GM18861 (cell line): Measurements from ENCODE around the gene RMC1.
"Not testable (repeated sequence)": the region's sequence is repeated elsewhere in the genome, so short reads cannot be mapped to it uniquely, and the experiment has no call there.

Source experiments
- ATAC-seq: cut with Tn5 transposase; IDR thresholded peaks from one replicate; pipeline ENCODE4 v1.9.1; 2021; ENCODE audit not compliant: unreplicated experiment

Gene RMC1

DNA sequence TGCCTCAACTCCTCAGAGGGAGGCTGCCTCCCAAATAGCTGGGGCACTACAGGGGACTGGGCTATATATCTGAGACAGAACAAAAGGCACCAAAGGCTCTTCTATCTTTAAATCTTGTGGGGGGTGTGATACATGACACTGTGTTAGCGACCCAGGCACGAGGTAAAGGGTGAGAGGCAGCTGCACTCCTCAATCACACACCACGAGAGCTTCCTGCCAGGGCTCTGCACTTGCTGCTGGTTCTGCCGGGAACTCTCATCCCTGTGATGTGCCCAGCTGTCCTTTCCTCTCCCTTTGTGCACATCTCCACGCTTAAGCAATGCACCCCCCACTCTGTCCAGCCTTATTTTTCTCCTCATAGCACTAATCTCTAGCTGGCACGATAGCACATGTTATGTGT is 50.6 kb downstream of the RMC1 start:
- ATAC-seq: no peak

DNA sequence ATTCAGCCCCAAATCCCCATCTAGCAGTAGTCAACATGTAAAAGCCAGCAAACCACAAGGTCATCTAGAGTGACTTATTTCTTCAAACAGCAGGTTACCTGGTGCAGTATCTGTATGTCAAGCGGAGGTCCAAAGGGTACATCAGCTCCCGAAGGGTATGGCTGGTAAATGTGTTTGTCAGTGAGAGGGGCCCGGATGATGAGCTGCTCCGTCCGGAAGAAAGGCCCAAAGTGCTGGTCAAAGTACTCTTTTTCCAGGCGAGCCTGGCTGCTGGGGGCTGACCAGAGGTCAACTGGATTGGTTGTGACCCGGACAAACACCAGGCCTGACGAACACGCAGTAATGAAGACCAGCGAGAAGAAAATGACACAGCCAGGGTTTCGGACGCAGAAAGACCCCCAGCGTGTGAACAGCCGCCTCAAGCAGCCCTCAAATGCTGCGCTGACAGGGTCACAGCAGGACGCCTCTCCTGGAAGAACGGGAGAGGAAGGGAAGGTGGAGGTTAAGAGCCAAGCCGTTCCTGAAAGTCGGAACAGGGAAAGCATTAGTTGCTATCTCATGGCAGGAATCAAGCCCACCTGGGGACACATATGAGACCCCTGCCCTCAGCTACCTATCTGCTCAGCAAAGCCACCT is 53.0 kb downstream of the RMC1 start:
- no peak for ATAC-seq

DNA sequence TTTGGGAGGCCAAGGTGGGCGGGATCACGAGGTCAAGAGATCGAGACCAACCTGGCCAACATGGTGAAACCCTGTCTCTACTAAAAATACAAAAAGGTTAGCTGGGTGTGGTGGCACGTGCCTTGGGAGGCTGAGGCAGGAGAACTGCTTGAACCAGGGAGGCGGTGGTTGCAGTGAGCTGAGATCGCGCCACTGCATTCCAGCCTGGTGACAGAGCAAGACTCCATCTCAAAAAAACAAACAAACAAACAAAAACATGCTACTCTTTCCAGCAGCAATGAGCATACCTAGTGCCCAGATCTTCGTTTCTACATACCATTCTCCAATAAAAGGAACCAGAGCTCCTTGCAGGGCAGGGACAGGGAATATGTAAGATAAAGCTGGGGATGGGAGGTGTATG is 54.2 kb downstream of the RMC1 start:
- not testable (repeated sequence) for ATAC-seq

DNA sequence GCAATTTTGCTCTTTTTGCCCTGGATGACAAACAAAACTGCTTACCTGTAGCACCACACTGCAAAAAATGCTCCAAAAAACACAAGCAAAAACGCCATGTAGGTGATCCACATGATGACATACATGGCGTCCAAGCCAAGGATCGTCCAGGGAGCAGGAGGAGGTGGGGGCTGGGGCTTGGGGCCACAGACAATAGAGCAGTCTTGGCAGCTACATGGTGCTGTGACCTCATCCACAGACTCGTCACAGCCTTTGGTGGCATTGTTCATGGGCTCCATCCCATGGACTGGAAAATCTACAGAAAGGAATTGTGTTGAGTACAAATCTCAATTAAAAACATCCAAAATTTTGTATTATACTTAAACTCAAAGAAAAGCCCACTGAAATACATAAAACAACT is 56.9 kb downstream of the RMC1 start:
- no peak for ATAC-seq

DNA sequence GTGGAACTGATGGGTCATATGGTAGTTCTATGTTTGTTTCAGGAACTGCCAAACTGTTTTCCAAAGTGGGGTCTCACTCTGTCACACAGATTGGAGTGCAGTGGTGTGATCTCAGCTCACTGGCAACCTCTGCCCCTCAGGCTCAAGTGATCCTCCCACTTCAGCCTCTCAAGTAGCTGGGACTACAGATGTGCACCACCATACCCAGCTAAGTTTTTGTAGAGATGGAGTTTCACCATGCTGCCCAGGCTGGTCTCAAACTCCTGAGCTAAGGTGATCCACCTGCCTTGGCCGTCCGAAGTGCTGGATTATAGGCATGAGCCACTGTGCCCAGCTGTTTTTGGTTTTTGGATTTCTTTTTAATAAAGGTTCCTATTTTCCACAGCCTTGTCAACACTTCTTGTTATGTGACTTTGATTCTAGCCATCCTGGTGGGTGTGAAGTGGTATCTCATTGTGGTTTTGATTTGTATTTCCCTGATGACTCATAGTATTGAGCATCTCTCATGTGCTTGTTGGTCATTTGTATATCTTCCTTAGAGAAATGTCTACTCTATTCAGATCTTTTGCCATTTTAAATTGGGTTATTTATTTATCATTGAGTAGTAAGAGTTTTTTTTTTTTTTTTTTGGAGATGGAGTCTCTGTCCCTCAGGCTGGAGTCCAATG is 60.2 kb downstream of the RMC1 start:
- no peak for ATAC-seq

DNA sequence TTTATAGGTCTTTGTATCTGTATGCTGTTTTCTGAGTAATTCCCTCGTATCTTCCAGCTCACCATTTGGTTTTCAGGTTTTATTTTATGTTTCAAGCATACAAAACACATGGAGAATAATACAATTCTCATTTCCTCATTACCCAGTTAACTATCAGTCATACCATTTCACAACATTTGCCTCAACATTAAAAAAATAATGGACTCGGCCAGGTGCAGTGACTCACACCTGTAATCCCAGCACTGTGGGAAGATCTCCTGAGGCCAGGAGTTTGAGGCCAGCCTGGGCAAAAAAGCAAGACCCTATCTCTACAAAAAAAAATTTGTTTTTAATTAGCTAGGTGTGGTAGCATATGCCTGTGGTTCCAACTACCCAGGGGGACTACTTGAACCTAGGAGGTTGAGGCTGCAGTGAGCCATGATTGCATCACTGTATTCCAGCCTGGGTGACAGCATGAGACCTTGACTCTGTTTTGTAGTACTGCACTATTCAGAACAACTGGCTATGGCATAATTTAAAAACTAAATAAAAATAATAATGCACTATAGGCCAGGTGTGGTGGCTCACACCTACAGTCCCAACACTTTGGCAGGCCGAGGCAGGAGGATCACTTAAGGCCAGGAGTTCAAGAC is 62.7 kb downstream of the RMC1 start:
- ATAC-seq: no peak

DNA sequence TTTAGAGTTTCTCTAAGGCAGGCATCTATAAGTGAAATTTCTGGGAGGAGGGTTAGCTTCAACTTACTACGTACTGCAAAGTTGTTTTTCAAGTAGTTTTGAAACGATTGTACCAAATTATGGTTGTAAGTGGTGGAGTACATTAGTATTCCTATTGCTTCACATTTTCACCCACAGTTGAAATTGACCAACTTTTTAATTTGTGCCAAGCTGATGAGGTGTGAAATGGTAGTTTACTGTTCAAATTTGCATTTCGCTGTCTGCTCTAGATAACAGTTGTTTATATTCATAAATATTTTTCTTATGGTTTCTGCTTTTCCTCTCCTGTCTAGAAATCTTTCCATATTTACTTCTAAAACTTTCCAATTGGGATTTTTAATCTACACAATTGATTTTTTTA is 64.4 kb downstream of the RMC1 start:
- no peak for ATAC-seq

DNA sequence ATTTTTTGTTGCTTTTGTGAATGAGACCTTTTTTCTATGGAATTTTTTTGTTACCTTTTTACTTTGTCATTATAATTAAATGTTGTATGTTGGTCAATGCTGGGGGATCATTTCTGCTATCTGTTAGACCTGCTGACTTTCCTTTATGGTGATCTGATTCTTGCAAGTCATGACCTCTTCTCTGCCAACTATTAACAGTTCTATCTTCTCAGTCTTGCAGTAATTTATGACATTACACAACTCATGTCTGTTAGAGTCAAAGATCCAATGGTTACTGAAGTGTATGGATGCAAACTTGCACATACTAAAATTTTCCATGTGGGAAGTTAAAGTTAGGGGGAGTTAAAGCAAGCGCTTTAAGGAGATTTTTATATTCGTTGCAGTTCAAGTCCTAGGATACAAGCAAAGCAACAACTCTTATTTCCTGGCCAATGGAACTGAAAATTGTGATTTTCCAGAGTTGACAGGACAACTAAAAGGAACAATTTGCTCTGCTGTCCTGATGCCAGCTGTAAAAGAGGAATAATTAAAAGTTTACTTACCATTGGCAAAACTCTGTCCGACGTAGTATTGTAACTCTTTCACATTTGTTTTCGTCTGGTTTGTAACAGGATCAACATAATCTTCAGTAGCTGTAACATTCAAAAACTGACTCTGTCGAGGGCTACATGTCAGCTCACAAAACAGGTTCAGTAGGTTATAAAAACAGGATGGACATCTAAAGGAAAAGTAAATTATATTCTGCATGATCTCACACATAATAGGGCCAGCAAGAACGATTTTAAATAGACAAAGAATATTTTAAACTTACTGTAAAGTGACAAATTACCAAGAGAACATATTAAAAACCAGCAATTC is 65.2 kb downstream of the RMC1 start:
- no peak for ATAC-seq

DNA sequence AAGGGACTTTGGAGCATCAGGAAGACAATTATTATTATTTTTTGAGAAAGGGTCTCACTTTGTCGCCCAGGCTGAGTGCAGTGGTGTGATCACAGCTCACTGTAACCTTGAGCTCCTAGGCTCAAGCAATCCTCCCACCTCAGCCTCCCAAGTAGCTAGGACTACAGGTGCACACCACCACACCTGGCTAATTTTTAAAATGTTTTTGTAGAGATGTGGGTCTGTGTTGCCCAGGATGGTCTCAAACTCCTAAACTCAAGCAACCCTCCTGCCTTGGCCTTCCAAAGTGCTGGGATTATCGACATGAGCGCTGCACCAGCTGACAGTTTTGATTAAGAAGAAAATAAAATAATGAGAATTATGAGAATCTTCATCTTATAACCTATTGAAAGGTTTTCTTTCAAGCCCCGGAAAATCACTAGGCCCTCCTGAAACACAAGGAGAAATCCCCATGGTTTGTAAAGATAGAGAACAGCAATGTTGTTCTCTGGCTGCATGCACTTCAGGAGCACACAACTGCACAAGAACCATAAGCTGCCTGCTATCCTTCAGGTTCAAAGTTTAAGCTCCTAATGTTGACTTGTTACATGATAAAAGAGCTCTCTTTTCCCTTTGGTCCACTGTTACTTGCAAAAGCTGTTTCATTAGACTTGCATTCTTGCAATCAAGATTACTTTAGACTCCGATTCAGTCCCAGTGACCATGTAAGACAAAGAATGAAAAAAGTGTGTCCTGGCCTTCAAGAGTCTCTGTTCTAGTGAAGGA is 66.2 kb downstream of the RMC1 start:
- no peak for ATAC-seq

DNA sequence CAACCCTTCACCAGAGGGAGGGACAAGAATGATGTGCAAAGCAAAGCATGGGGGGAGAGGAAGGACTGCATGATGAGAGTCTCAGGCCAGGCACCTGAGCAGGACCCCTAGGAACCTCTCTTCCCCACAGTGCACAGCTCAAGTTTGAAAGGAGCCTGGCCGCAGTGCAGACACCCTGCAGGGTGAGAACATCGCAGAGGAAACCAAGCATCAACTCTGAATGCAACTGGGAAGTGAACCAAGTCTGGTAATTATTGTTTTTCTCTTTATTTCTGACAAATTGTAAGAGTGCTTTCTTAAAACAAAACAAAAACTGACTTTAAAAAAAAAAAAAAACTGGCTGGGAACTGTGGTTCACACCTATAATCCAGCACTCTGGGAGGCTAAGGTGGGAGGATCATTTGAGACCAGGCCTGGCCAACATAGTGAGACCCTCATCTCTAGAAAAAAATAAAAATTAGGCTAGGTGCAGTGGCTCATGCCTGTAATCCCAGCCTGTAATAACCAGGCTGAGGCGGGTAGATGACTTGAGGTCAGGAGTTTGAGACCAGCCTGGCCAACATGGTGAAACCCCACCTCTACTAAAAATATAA is 67.7 kb downstream of the RMC1 start:
- no peak for ATAC-seq

DNA sequence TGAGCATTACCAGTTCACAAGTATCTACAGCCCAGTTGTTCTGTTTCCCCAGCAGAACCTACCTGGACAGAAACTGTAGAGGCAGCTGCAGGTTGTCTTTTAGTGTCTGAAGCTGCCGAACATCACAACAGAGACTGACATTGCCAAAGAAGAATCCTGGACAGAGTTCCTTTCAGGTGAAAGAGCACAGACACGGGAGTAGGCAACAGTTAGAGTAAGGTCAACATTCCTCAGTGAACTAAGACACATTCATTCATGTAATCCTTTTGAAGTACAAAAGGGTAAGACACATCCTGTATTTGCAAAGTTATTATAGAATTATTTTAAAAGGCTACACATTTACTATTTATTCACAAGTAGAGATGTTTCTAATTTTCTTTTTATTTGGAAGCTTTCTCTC is 68.7 kb downstream of the RMC1 start:
- ATAC-seq: no peak

DNA sequence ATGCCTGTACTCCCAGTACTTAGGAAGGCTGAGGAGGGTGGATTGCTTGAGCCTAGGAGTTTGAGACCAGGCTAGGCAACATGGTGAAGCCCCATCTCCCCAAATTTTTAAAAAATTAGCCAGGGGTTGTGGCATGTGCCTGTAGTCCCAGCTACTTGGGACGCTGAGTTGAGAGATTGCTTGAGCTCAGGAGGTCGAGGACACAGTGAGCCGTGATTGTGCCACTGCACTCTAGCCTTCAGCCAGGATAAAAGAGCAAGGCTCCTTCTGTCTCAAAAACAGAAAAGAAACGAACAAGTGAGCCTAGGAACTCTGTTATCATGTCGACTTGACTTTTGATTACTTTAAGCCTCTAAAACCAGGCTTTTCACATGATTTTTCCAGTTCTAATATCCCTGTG is 69.3 kb downstream of the RMC1 start:
- no peak for ATAC-seq

DNA sequence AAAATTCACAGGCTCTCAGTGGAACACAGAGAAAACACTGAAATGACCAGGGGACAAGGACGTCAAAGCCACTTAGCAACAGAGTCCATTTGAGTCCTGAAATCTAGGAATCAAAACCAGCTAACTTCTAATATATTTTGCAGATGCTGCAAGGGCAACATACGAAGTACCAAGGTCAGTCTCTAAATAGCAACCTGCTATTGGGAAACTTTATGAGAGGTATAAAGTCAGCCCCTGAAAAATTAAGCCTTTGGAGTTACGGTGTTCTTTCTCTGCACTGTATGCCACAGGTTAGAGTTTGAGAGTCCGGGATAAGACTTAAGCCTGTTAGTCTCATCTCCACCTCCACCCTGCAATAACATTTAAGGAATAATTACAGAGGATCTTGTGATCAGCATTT is 69.7 kb downstream of the RMC1 start:
- no peak for ATAC-seq

DNA sequence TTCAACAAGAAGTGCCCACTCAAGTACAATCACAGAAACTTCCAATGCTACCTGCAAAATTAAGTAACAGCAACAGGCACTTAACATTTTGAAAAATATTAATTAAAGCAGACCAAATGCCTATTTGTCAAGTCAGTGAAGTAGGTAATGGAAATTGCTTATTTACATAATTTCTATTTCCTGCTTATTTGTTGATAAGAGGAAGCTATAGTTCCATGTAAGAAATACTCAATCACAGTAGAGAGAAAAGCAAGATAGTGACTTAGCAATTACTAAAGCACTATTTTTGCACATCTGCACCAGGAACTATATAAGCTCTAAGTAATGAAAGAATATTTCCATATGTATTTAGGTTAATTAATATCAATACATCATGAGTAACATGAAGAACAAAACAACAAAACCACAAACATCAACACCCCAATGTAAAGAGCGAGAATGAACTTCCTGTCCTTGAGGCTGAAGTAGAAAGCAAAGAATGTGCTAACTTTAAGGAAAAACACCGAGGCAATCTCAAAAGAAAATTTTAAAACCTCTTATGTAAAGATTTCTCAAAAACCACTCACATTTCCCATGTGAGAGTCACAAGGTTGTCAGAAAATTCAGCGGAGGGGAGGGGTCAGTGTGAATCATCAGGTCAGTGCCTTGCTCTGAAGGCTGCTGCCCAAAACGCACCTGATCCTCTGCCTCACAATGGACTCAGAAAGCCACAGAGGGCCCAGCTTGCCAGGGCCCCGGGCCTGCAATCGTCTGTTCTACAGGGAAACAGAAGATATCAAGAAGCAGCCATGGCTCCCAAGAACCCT is 70.5 kb downstream of the RMC1 start:
- no peak for ATAC-seq

DNA sequence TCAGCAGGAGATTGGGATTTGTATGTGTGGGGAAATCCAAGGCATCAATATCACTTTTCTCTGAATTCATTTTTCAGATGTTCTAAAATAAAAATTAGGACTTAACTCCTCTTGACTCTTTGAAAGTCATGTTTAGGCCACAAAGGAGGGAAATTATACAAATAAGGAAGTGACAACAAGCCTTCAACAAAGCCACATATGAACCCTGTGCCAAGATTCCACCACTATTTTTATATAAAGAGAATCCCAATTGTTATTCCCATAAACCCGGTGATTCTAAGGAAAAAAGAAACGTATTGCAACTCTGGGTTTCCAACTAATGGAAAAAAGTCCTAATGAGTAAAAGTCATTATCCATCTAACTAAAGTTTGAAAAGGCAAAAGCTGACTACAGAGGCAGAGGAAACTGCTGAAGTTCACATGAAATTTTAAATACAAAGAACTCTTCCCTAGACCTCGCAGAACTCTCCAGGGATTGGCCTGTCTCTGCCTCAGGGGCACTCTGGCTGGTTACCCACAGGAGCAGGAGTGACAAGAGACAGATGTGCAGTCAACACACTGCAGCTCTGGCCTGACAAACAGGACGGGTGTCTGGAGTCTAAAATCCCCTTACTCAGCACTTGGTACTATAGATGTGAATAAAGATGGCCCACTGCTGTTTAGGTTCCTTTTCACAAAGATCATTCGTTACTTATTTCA is 71.4 kb downstream of the RMC1 start:
- no peak for ATAC-seq

DNA sequence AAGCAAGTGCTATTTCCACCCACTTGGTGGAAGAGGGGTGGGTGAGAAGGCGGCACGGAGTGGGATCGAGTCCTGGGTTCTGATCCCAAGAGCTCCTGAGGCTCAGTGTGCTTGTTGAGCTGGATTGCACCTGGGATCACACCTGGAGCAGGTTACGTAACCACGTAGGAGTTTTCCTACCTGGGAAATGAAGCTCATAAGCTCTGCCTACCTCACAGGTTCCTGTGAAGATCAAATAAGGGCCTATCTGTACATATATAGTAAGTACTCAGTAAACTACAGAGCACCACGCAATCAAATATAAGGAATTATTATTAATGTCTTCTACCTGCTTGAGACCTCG is 72.0 kb downstream of the RMC1 start:
- no peak for ATAC-seq

DNA sequence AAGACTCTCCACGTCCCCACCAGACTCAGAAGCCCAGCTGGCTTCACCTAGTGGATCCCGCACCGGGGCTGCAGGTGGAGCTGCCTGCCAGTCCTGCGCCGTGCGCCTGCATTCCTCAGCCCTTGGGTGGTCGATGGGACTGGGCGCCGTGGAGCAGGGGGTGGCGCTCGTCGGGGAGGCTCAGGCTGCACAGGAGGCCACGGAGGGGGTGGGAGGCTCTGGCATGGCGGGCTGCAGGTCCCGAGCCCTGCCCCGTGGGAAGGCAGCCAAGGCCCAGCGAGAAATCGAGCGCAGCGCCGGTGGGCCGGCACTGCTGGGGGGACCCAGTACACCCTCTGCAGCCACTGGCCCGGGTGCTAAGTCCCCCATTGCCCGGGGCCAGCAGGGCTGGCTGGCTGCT is 74.2 kb downstream of the RMC1 start:
- not testable (repeated sequence) for ATAC-seq

DNA sequence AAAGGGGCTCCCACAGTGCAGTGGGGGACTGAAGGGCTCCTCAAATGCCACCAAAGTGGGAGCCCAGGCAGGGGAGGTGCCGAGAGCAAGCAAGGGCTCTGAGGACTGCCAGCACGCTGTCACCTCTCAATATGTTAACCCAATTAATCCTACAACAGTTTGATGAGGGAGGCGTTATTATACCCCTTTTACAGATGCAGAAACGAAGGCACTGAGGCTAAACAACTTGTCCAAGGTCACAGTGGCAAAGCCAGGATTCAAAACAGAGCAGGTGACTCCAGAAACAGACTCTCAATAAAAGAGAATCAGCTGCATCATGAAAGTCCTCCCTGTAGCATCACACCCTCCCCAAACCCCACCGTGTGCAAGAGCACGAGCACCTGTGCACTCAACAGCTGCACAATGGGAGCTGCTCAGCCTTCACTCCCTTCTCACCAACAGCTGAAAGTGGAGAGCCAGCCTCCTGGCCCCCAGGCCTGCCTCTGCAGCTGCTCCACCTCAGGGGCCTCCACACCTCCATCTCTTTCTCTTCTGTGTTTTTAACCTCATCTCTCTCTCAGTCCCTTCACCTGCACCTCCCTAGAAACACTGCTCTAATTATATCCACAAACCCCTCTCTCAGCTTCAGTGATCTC is 74.9 kb downstream of the RMC1 start:
- no peak for ATAC-seq
